Measurements from ENCODE around the gene F2RL3.

Gene F2RL3

GRCh38 chr19:16893686-16893989 is 4.8 kb downstream of the F2RL3 start (continued):
- TF ChIP-seq, protein P1, sequence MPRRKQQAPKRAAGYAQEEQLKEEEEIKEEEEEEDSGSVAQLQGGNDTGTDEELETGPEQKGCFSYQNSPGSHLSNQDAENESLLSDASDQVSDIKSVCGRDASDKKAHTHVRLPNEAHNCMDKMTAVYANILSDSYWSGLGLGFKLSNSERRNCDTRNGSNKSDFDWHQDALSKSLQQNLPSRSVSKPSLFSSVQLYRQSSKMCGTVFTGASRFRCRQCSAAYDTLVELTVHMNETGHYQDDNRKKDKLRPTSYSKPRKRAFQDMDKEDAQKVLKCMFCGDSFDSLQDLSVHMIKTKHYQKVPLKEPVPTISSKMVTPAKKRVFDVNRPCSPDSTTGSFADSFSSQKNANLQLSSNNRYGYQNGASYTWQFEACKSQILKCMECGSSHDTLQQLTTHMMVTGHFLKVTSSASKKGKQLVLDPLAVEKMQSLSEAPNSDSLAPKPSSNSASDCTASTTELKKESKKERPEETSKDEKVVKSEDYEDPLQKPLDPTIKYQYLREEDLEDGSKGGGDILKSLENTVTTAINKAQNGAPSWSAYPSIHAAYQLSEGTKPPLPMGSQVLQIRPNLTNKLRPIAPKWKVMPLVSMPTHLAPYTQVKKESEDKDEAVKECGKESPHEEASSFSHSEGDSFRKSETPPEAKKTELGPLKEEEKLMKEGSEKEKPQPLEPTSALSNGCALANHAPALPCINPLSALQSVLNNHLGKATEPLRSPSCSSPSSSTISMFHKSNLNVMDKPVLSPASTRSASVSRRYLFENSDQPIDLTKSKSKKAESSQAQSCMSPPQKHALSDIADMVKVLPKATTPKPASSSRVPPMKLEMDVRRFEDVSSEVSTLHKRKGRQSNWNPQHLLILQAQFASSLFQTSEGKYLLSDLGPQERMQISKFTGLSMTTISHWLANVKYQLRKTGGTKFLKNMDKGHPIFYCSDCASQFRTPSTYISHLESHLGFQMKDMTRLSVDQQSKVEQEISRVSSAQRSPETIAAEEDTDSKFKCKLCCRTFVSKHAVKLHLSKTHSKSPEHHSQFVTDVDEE (CRISPR knock-in tag; IDR thresholded peaks at IDR 0.05), result no peak
- TF ChIP-seq ISL1 (CRISPR knock-in tag; IDR thresholded peaks at IDR 0.05), result no peak
- no peak for TF ChIP-seq ARNTL (CRISPR knock-in tag; IDR thresholded peaks at IDR 0.05; ENCODE audit: borderline replicate concordance, low read depth)

DNA sequence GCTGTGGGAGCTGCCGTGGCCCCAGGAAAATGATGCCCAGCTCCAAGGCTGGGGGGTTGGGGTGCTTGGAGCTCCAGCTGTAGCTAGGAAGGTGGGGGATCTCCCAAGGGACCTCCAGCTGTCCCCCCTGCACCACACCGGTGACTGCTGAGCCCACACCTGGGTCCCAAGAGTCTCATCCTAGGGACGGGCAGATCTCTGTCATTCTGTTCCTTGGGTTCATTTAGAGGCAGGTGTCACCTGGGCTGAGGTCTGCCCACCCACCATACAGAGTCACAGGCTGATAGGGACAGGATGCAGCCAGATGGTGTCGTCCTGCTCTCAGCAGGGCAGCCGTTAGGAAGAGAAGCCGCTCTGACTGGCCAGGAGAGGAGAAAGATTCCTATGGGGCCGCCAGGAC is 5.3 kb downstream of the F2RL3 start:
- TF ChIP-seq ESRRG (CRISPR knock-in tag; IDR thresholded peaks at IDR 0.05) (no peak), POU6F1 (CRISPR knock-in tag; IDR thresholded peaks at IDR 0.05; ENCODE audit: borderline replicate concordance, low read depth) (no peak), TCF4 (CRISPR knock-in tag; IDR thresholded peaks at IDR 0.05; ENCODE audit: borderline replicate concordance) (no peak), ZNF565 (CRISPR knock-in tag; conservative IDR thresholded peaks at IDR 0.05; ENCODE audit: low read depth) (no peak), ZFP3 (CRISPR knock-in tag; IDR thresholded peaks at IDR 0.05) (no peak), CSDC2 (CRISPR knock-in tag; IDR thresholded peaks at IDR 0.05) (no peak), SNAI2 (CRISPR knock-in tag; IDR thresholded peaks at IDR 0.05) (no peak), ISL1 (CRISPR knock-in tag; IDR thresholded peaks at IDR 0.05) (no peak), ZC3H10 (CRISPR knock-in tag; IDR thresholded peaks at IDR 0.05) (no peak), ZNF70 (CRISPR knock-in tag; IDR thresholded peaks at IDR 0.05) (no peak), OSR1 (CRISPR knock-in tag; IDR thresholded peaks at IDR 0.05) (no peak), ZNF8 (CRISPR knock-in tag; IDR thresholded peaks at IDR 0.05) (no peak), PATZ1 (CRISPR knock-in tag; IDR thresholded peaks at IDR 0.05; ENCODE audit: borderline replicate concordance) (no peak), GLIS3 (CRISPR knock-in tag; IDR thresholded peaks at IDR 0.05) (no peak), RARB (CRISPR knock-in tag; IDR thresholded peaks at IDR 0.05) (no peak), ZFP30 (CRISPR knock-in tag; IDR thresholded peaks at IDR 0.05) (no peak)
- TF ChIP-seq, protein P2, sequence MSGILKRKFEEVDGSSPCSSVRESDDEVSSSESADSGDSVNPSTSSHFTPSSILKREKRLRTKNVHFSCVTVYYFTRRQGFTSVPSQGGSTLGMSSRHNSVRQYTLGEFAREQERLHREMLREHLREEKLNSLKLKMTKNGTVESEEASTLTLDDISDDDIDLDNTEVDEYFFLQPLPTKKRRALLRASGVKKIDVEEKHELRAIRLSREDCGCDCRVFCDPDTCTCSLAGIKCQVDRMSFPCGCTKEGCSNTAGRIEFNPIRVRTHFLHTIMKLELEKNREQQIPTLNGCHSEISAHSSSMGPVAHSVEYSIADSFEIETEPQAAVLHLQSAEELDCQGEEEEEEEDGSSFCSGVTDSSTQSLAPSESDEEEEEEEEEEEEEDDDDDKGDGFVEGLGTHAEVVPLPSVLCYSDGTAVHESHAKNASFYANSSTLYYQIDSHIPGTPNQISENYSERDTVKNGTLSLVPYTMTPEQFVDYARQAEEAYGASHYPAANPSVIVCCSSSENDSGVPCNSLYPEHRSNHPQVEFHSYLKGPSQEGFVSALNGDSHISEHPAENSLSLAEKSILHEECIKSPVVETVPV (CRISPR knock-in tag; IDR thresholded peaks at IDR 0.05), result no peak
- TF ChIP-seq, protein P3, sequence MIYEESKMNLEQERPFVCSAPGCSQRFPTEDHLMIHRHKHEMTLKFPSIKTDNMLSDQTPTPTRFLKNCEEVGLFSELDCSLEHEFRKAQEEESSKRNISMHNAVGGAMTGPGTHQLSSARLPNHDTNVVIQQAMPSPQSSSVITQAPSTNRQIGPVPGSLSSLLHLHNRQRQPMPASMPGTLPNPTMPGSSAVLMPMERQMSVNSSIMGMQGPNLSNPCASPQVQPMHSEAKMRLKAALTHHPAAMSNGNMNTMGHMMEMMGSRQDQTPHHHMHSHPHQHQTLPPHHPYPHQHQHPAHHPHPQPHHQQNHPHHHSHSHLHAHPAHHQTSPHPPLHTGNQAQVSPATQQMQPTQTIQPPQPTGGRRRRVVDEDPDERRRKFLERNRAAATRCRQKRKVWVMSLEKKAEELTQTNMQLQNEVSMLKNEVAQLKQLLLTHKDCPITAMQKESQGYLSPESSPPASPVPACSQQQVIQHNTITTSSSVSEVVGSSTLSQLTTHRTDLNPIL (CRISPR knock-in tag; IDR thresholded peaks at IDR 0.05; ENCODE audit: low read depth), result no peak
- TF ChIP-seq, protein P1 (CRISPR knock-in tag; IDR thresholded peaks at IDR 0.05), result no peak
- ATAC-seq, result no peak

Measured in SK-N-SH treated with all-trans-retinoic acid at 6 μM for 48 hours (cell line).